DMS79 treated with DMSO at 0.1 percent for 48 hours (cell line): Measurements from ENCODE around the gene CACNA1C.

ENCODE experiments used
- DNase-seq: peaks from one replicate; lab custom pipeline; 2025; lab: John Stamatoyannopoulos, UW

Gene CACNA1C

DNA sequence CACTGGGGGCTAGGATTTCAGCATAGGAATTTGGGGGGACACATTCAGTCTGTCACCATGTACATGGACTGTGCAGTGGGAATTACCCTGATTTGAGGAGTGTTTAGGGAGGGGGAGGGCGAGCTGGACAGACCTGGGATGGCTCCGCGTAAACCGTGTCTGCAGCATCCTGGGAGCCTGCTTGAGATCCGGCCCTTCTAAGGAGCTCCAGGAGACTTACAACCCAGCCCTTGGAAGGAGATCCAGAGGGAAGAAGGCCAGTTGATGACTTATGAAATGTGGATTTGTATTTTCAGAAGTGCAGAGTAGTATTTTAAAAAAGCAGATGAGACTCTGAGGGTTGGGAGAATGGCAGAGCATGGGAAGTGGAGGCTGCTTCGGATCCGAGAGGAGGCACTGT is 153.2 kb downstream of the CACNA1C start:
- DNase-seq, result no peak

DNA sequence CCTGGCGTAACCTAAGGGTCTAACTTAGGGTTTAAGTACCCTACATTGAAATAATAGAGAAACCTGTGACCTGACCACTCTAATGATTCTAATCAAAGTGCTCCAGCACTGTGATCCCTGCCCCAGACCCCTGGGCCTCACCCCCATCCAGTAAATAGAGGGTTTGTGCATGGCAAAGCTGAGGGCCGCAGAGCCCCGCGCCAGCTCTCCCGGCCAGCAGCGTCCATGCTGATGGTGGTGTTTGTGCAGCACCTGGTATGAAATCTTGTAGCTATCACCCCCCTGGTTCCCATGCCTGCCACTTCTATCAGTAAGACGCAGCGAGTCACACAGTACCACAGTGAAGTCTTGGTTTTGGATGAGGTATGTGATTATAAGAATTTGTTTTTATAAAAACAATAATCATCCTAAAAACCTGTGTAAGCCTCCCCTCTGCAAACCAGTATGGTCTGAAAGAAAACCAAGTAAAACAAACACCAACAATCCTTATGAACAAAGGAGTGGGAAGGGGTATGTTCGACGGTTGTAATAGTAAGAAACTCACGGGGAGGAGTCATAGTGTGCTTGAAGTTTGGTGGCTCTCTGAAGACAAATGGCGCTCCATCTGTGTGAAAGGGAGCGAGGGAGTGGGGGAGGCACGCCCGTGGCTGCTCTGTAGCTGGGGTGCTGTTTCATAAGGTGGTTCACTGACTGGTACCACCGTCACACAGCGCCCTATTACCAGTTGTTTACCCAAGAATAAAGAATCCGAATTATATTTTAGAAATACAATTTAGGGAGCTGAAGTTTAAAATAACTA is 156.2 kb downstream of the CACNA1C start:
- DNase-seq, result no peak

DNA sequence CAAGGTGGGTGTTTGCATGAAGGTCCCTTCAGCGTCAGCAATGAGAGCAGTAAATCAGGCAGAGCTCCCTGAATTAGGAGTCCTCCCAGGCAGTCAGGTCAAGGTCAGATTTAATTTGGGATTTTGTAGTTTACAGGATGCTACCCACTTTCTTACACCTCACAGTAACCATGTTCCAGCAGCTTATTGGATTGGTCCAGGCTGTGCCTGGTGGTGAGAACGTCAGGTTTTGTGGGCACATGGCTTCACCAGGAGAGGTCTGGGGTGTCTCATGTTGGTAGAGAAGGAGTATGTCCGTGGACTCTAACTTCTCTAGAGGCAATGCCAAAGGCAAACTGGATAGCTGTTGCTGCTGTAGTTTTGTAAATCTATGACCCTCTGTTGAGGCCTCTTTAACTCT is 158.3 kb downstream of the CACNA1C start:
- no peak for DNase-seq

DNA sequence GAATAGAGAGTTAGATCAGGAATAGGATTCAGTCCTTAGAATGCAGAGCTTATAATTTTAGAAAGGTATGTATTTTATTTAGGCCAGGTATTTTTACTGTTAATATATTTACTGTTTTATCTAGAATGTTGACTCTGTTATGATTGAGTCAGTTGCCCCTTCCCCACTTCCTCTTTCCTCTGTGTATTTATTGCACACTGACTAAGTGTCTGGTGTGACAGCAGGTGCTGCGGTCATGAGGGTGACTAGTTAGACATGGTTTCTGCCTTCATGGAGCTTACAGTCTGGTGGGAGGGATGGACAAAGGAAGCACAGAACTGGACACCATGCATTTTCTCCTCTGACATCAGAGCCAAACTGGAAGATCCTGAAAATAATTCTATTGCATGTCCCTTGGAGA is 159.8 kb downstream of the CACNA1C start:
- no peak for DNase-seq

DNA sequence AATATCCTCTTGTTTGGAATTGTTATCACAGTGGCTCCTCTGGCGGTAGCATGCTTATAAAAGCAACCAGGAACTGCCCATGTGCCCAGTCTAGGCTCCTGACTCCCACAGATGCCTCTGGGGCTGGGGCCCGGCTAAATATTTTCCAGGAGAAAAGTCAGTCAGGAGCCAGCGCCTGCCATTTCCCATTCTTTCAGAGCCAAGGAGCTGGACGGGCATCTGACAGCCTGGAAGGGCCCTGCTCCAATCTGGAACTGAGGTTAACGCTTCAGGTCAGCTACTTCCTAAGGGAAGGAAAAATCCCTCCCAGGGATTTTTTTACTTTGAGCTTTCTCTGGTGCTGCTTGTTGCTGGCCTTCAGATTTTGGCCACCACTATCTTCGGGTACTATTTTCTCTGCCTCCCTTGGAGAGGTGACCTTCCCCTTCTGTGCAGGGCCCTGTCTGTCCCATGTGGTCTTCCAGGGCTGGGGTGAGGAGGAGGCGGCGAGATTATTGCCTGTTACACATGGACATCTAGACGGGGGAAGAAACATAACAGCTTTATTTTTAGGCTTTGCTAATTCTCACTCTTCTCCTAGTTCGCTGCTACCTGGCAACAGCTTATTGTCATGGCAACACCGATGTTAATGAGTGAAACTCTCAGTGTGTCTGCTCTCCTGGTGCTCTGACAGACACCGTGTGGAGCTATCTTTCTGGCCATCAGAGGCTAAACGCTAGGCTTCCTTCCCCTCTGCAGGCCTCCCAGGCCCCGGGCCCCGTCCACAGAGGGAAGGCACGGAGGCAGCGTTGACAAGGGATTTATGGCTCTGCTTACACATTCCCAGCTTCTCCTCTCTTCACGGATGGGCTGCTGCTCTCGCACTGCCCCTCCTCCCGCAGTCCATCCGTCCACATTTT is 160.4 kb downstream of the CACNA1C start:
- DNase-seq, result no peak

DNA sequence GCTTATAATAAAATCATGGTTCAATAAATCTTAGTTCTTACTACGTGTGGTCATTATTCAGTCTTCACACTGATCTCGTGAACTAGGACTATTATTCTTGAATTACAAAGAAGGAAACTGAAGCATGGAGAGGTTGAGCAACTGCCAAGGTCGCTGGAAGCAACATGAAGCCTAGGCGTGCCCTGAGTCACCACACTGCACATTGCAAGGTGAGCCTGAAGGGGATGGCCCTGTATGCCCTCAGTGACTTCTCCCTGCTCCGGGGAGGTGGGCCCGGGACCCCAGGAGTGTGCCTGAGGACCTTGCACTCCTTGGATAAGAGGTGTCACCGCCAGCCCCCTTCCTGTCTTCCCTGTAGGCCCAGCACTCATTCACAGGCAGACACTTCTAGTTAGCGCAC is 161.6 kb downstream of the CACNA1C start:
- no peak for DNase-seq

DNA sequence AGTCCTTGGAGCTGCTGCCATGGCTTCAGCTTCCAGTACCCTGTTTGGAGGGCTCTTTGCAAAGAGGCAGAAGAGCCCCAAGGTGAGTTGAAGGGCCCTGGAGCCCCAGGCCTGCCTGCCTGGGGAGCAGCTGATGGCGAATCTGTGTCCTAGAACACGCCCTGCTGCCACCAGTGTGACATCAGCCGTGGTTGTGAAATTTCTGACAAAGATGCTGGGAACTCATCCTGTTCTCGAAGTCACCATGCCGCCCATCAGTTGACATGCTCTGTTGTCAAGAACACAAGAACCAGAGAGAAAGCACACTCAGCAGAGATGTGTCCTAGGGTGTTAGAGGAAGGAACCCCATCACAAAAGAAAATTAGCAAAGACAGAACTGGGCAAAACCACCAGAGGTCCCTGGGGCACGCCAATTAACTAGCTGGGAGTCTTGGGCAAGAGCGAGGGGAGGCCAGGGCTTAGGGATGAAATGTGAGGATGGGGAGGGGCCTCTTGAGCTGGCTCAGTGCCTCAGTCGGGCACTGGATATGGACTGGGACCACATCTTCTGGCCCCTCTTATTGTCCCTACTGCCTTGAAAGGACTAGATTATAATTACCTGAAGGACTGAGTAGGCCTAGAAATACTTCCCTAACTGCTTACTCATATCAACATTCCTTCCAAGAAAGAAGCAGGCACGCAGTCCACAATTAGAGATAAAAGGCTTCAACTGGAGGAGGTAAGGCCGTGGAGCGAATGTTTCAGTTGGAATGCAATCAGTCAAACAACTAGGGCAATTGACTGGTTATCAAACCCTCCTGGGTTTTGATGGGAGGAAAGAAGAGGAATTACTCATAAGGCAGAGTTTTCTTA is 163.1 kb downstream of the CACNA1C start:
- DNase-seq, result no peak

DNA sequence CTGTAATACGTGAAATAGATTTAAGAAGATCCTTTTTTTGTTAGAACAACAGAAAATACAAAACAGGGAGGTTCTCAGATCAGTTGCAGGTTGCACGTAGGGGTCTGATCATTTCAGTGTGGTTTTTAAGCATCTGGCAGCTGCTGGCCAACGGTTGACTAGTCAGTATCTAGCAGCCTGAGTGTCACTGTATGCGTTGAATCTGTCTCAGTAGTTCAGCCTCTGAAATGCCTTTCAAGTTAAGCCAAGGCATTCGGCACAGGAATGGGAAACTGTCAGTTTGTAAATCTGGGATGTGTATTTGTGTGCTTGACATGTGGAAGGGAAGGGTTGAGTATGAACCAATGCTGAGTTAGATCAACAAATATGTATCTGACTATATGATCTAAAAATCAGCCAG is 165.9 kb downstream of the CACNA1C start:
- no peak for DNase-seq

DNA sequence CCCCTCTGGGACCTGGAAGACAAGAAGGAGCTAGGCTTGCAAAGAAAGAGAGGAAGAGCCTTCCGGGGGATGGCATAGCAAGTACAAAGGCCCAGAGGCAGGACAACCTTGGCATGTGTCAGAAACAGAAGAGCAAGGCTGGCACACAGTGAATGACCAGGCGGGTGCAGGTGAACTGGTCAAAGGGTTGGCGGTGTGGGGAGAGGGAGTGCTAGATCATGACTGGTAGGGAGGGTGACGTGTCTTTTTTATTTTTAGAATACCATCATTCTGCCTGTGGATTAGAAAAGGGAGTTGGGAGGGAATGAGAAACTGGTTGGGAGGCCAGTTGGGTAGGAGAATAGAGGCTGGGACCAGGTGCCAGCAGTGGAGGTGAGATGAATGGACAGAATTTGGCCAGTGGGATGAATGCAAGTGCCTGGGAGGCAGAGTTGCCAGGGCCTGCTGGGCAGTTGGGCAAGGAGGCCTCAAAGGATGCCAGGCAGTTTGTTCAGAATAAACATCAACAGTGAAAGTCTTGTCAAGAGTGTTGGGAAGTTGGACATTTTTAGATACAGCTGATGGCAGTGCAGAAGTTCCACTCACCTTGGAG is 168.3 kb downstream of the CACNA1C start:
- DNase-seq, result no peak

DNA sequence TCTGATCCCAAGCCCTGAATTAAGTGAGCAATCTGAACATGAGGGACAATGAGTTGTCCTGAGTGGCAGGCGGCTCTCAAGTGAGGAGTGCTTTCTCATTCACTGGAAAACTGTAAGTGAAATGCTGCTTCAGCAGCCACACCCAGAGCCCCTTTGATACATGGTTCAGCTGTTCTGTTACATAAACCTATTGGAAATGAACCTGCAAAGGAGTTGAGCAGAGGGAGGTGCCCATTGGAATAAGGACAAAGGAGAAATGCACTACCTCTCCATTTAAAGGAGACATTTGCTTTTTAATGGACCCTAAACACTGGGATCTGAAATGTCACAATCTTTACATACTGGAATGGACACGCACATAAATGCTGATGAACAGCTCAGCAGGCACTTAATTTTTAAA is 169.9 kb downstream of the CACNA1C start:
- no peak for DNase-seq

DNA sequence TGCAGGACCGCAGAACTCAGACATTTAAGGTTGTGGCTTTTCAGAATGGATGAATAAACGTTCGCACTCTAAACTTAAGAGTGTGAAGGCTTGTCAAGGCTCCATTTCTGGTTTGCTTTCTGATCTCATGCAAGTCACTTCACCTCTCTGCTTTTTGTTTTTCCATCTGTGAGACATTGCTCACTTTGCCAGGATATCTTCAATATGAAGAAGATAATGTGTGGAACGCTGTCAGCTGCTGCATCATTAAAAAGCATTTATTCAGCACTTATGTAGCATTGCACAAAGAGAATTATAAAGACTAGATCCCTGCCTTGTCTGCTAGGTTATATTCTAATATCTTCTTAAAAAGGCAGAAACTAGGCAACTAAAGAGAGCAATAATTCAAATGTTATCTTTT is 172.2 kb downstream of the CACNA1C start:
- no peak for DNase-seq

DNA sequence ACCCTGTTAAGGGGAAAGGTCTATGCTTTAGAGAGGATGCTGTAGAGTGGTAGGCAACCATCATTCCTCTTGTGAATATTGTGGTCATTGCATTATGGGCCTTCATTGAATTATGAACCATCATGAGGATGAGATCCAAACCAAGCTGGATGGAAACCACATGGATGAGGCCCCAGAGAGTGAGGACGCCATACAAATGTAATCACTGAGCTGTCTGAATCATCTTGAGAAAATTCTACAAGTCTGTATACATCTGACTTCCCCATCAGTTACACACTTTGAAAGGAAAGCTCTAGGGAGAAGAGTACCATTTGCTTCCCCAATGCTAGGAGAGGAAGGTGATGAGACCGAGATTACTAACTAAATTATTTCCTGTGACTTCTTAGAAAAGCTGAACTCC is 172.9 kb downstream of the CACNA1C start:
- no peak for DNase-seq

DNA sequence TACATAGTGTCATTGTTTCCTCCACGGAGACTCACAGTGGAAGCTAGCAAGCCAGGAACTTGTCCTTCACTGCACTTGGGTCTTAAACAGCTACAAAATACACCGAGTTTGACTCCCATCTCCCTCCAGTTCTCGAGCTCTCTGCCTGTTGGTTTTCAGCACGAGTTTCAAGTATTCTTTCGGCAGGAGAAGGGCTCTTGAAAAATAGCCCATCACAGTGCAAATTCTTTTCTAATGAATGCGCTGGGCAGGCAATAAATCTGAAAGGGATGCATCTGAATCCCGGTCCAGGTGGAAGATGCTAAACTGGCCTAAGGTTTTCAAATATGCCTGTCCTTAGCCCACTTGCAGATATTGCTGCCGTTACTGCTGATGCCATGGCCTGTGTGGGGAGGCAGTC is 173.9 kb downstream of the CACNA1C start:
- DNase-seq, result peak; percentile 69

DNA sequence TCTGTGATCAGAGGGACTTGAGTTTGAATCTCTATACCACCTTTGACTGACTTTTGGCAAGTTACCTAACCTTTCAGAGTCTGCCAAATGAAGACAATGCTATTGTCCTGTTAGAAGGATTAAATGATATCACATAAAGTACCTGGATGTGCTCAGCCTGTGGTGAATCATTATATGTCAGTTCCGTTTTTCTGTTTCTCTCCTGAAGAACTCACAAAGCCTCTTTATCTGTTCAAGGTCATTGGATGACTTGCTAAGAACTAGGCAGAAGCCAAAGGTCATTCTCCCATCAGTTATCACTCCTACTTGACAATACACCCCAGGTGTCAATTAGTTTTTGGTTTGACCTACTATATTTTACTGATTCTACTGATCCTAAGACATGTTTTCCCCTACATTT is 174.6 kb downstream of the CACNA1C start:
- DNase-seq, result no peak

DNA sequence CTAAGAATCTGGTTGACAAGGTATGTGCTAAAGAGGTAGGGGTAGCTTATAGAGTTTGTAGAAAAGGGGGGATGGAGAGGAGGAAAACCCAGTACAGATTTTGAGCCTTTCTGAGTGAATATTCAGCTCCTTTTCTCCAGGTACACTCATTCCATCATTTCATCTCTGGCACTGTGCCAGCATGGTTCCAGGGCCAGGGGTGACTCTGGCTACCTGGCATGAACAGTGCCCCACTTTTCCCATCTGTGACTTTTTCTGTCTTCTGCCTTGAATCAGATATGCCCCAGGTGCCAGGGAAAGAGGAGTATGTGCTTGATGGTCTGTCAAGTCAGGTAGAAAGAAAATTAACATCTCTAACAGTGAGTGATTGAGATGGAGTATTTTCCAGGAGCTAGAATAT is 175.7 kb downstream of the CACNA1C start:
- no peak for DNase-seq

DNA sequence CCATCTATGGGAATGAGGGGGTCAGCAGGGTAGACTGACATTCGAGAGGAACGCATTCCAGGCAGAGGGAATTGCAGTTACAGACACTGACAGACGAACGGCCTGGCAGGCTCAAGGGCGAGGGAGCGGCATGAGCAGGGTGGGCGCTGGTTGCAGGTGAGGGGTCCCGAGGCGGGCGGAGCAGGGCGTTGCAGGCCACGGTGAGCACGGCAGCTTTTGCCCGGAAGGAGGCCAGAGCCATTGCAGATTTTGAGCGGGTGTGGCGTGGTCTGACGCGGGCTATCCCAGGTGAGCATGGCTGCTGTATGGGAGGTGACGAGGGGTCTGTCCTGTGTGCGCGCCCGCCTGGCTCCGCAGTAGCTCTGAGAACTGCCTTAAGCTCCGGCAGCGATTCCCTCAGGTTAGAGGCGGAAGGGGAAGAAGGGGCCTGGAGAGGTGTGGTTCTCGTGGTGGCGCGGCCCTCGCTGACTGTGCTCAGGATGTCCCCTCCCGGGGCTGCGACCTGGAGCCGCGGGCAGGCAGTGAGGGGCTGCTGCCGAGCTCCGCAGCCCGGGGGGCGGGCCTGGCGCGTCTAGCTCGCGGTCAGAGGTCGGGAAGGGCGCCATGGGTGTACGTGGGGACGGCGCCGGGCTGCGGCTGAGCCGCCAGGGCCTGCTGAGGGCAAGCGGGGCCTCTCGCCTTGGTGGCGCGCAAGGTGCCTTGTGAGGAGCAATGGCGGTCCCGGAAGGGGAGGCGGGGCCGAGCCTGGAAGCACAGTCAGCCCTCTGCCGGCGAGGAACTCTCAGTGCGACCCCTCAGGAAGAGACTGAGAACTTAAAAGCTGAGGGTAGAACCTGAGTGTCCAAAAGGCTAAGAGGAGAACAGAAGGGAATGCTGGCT is 177.1 kb downstream of the CACNA1C start:
- DNase-seq, result no peak

DNA sequence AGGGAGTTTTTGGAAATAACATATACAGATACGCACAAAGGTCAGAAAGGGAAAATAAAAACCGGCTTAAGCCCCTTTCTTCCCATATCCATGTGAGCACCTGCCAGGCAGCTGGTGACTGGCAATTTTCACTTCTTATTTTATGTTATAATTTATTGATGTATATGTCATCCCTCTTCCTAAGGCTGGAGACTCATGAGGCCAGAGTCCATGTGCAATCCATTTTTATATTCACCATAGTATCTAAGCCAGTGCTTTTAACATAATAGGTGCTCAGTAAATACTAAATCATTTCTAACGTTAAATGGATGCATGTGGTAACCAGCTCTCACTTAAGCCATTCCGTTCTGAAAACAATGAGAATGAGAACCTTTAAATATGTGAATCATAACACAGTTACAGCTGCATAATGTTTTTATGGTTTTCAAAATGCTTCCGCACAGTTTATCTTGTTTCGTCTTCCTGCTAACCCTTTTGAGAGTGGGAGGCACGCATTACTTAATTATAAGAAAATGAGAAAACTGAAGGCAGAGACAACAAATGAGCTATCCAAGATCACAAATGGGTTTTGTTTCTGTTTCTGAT is 178.3 kb downstream of the CACNA1C start:
- no peak for DNase-seq

DNA sequence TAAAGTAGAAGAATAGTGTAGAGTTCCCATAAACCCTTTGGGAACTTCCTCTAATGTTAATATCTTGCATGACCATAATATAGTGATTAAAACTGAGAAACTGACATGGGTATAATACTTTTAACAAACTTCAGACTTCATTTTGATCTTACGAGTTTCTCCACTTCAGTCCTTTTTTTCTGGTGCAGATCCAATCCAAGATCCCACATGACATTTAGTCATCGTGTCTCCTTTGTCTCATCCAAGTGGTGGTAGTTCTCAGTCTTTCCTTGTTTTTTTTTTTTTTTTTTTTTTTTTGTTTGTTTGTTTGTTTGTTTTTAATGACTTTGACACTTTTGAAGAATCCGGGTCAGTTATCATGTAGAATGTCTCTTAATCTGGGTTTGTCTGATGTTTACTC is 179.2 kb downstream of the CACNA1C start:
- no peak for DNase-seq

DNA sequence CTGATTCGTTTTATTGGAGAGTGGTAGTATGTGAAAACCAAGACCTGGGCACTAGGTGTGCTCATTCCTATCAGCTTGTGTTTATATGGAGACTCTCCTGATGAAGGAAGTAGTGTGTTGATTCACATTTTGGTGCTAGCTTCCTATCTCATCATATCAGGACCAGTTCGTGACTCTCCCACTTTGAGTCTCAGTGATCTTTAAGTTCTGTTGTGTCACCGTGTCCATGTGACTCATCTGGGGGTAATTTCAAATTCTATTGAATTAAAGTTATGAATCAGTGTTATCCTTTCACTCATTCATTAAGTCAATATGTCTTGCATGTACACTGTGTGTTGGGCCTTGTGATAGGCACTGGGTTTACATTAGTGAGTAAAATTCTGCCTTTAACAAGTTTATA is 180.2 kb downstream of the CACNA1C start:
- no peak for DNase-seq

DNA sequence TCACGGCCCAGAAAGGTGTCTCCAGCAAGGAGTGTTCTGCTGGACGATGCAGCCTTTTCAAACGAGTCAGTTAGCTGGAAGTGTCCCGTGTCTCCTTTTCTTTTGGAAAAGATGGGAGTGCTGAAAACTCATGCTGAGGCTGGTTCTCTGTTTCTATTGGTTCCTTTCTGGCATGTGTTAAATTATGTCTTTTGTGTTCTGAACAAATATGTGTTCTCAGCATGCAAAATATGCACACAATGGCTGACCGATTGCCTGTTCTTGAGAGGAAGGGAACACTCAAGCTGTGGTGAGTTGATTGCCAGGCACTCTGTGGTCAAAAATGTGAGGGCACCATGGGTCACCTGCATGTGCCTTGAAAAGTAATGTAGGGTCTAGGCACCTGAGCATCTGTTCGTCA is 181.3 kb downstream of the CACNA1C start:
- no peak for DNase-seq
